GM06990 (cell line): ENCODE results near the gene HEPN1.

ENCODE experiments used
- DNase-seq: peaks from one replicate; pipeline ENCODE4 v3.0.0-alpha.2; 2011; ENCODE audit not compliant: insufficient read length; ENCODE audit errors: extremely low read depth
- H3K27me3 ChIP-seq: replicated peaks from 2 replicates; pipeline ENCODE4 v1.6.0; 2011; ENCODE audit warnings: low read length; ENCODE audit not compliant: control insufficient read depth, insufficient read depth
- H3K36me3 ChIP-seq: 2 replicates; pipeline ENCODE4 v1.5.1; 2011; ENCODE audit warnings: low read length; ENCODE audit not compliant: control insufficient read depth, insufficient read depth
- H3K4me3 ChIP-seq: replicated peaks from 2 replicates; pipeline ENCODE4 v1.5.1; 2011; ENCODE audit warnings: low read depth, mild to moderate bottlenecking, control low read depth, low read length
- CTCF ChIP-seq: IDR thresholded peaks from 2 replicates; pipeline ENCODE4 v1.5.1; 2011; ENCODE audit warnings: low read length, control low read depth, mild to moderate bottlenecking, inconsistent platforms; ENCODE audit not compliant: insufficient read depth, poor library complexity, severe bottlenecking

Gene HEPN1

GRCh38 chr11:124937336-124937935 lies 18.4 kb downstream of the HEPN1 start:
- no peak for DNase-seq
- Histone ChIP-seq H3K36me3 (no peaks in the 10 kb centered on the region), H3K27me3 (peaks cover 1% of the 10 kb centered on the region), H3K4me3 (no peak overlapping the region)
- TF ChIP-seq CTCF, result no peak

GRCh38 chr11:124938206-124938765 lies 19.2 kb downstream of the HEPN1 start:
- DNase-seq, result no peak
- Histone ChIP-seq H3K27me3 (peaks cover 1% of the 10 kb centered on the region), H3K36me3 (no peaks in the 10 kb centered on the region), H3K4me3 (no peak overlapping the region)
- no peak for TF ChIP-seq CTCF

- no peak for TF ChIP-seq CTCF
- no peak for DNase-seq
- no peaks in the 10 kb centered on the region for H3K36me3 ChIP-seq
- no peak overlapping the region for H3K4me3 ChIP-seq
- H3K27me3 ChIP-seq, result peaks cover 1% of the 10 kb centered on the region
Observed at GRCh38 chr11:124938970-124939369, 19.9 kb downstream of the HEPN1 start.

GRCh38 chr11:124941703-124942102 lies 22.7 kb downstream of the HEPN1 start:
- Histone ChIP-seq H3K4me3 (no peak overlapping the region), H3K27me3 (no peaks in the 10 kb centered on the region; the same call in none of the 2 replicates), H3K36me3 (no peaks in the 10 kb centered on the region)
- no peak for TF ChIP-seq CTCF
- no peak for DNase-seq

- no peak for DNase-seq
- Histone ChIP-seq H3K36me3 (no peaks in the 10 kb centered on the region), H3K4me3 (no peak overlapping the region), H3K27me3 (no peaks in the 10 kb centered on the region; the same call in 1 of the 2 replicates)
- no peak for TF ChIP-seq CTCF
Observed at GRCh38 chr11:124942466-124943253, 23.6 kb downstream of the HEPN1 start.
